Measurements from ENCODE around the gene ATP12A. TPM values are rescaled to one million over a fixed set of nuclear protein-coding genes. Genes with fewer than 3 reads are reported as not detected.

The ATP12A gene
- total RNA-seq, 1 donor from 2014 or later, result not detected

- Histone ChIP-seq H3K27me3 (no peaks in the 10 kb centered on the region), H3K36me3 (no peaks in the 10 kb centered on the region), H3K27ac (no peak overlapping the region), H3K4me1 (peaks cover 0 to 2% of the 10 kb centered on the region in 2 donors), H3K9me3 (no peaks in the 10 kb centered on the region), H3K4me3 (no peak overlapping the region)
- intact Hi-C loops (cut with DNase I), result no loop called here
- no peak for TF ChIP-seq CTCF (IDR thresholded peaks at IDR 0.05)
- DNase-seq (ENCODE audit: low spot score in 2 of 2), result no peak
Observed at GRCh38 chr13:24717217-24717616, 37.0 kb downstream of the ATP12A start.

GRCh38 chr13:24718192-24718965, 38.2 kb downstream of the ATP12A start:
- Histone ChIP-seq H3K4me1 (no peaks in the 10 kb centered on the region), H3K36me3 (no peaks in the 10 kb centered on the region), H3K27me3 (no peaks in the 10 kb centered on the region), H3K27ac (no peak overlapping the region), H3K4me3 (no peak overlapping the region), H3K9me3 (no peaks in the 10 kb centered on the region)
- TF ChIP-seq CTCF (IDR thresholded peaks at IDR 0.05), result no peak
- peak in 1 of 2 donors; percentile 52 for DNase-seq (ENCODE audit: low spot score in 2 of 2)
- intact Hi-C loops (cut with DNase I), result no loop called here

- Histone ChIP-seq H3K9me3 (no peaks in the 10 kb centered on the region), H3K27ac (no peak overlapping the region), H3K27me3 (no peaks in the 10 kb centered on the region), H3K36me3 (no peaks in the 10 kb centered on the region), H3K4me1 (no peaks in the 10 kb centered on the region), H3K4me3 (no peak overlapping the region)
- intact Hi-C loops (cut with DNase I), result no loop called here
- DNase-seq (ENCODE audit: low spot score in 2 of 2), result peak in 1 of 2 donors; percentile 44
- TF ChIP-seq CTCF (IDR thresholded peaks at IDR 0.05), result no peak
Observed at GRCh38 chr13:24719139-24719538, 38.9 kb downstream of the ATP12A start.

- Histone ChIP-seq H3K36me3 (no peaks in the 10 kb centered on the region), H3K4me1 (no peaks in the 10 kb centered on the region), H3K4me3 (no peak overlapping the region), H3K27ac (no peak overlapping the region), H3K9me3 (no peaks in the 10 kb centered on the region), H3K27me3 (no peaks in the 10 kb centered on the region)
- TF ChIP-seq CTCF (IDR thresholded peaks at IDR 0.05), result no peak
- intact Hi-C loops (cut with DNase I), result no loop called here
- peak in 1 of 2 donors; percentile 27 for DNase-seq (ENCODE audit: low spot score in 2 of 2)
Observed at GRCh38 chr13:24723206-24723605, 43.0 kb downstream of the ATP12A start.

GRCh38 chr13:24724714-24725113, 44.5 kb downstream of the ATP12A start:
- Histone ChIP-seq H3K27me3 (no peaks in the 10 kb centered on the region), H3K9me3 (no peaks in the 10 kb centered on the region), H3K4me1 (no peaks in the 10 kb centered on the region), H3K27ac (no peak overlapping the region), H3K36me3 (no peaks in the 10 kb centered on the region), H3K4me3 (no peak overlapping the region)
- no peak for DNase-seq (ENCODE audit: low spot score in 2 of 2)
- TF ChIP-seq CTCF (IDR thresholded peaks at IDR 0.05), result no peak
- intact Hi-C loops (cut with DNase I), result no loop called here

Data from ascending aorta (tissue), 2 donors.